Measurements from ENCODE around the gene UPB1.
"Not testable (repeated sequence)": the region's sequence is repeated elsewhere in the genome, so short reads cannot be mapped to it uniquely, and the experiment has no call there.

Gene UPB1

DNA sequence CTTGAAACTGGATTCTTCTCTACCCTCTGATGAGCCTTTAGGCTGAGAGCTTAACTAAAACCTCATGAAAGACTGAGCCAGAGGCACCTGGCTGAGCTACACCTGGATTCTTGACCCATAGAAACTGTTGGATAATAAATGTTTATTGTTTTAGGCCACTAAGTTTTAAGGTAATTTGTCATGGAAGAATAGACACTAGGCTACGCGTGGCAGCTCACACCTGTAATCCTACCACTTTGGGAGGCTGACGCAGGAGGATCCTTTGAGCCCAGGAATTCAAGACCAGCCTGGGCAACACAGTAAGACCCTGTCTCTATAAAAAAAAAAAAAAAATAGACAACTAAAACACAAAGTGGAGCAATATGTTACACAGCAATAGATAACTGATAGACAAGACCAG, 29.2 kb upstream of the UPB1 start:
- no peak for DNase-seq

DNA sequence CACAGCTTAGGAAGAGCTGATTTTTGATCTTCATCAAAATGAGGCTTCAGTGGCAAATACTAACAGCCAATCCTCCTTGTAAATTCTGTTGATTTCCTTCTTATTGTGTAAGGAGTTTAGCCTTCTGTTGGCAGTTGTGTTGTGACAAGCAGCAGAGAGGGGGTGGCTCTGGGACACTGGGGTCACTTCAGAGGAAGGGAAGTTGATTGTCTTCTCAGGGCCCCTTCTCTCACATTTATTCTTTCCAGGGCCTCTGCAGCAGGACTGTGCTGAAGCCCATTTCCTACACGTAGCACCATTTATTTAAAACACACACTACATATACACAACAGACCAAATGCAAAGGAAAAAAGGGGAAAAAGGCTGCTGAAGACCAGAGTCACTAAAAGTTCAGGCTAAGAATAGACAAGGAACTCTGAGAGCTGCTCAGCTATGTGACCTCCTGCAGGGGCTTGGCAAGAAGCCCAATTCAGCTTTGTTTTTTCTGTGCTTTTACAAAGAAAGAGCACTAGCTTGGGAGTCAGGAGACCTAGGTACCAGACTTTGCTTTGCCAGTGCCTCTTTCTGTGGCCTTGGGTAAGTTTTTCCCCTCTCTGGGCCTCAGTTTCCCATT, 28.3 kb upstream of the UPB1 start:
- DNase-seq = no peak
- no peak for TF ChIP-seq POLR2A (IDR thresholded peaks at IDR 0.05; ENCODE audit: low read length)
- no peak for TF ChIP-seq GATA1 (IDR thresholded peaks at IDR 0.05; ENCODE audit: low read depth, low read length)

More for the DNA sequence above, 29.2 kb upstream of the UPB1 start:
- TF ChIP-seq GATA1 (IDR thresholded peaks at IDR 0.05; ENCODE audit: low read depth, low read length) = no peak
- TF ChIP-seq POLR2A (IDR thresholded peaks at IDR 0.05; ENCODE audit: low read length) = no peak

DNA sequence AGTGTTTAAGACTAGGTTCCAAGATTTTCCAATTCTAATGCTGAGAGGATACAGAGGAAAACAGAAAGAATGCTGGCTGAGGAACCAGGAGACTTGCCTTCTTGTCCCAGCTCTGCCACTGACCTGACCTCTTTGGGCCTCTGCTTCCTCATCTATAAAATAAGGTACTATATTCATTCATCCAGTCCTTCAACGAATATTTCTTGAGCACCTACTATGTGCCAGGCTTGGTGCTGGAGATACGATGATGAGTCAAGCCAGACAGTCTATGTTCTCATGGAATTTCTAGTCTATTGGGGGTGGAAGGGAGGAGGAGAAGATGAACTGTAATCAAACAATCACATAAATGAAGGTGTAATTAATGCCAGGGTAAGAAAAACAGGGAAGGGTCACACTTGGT, 27.8 kb upstream of the UPB1 start:
- TF ChIP-seq POLR2A (IDR thresholded peaks at IDR 0.05; ENCODE audit: low read length) = no peak
- TF ChIP-seq GATA1 (IDR thresholded peaks at IDR 0.05; ENCODE audit: low read depth, low read length) = no peak
- DNase-seq = no peak

GRCh38 chr22:24471570-24471969, 23.6 kb upstream of the UPB1 start:
- DNase-seq = no peak

DNA sequence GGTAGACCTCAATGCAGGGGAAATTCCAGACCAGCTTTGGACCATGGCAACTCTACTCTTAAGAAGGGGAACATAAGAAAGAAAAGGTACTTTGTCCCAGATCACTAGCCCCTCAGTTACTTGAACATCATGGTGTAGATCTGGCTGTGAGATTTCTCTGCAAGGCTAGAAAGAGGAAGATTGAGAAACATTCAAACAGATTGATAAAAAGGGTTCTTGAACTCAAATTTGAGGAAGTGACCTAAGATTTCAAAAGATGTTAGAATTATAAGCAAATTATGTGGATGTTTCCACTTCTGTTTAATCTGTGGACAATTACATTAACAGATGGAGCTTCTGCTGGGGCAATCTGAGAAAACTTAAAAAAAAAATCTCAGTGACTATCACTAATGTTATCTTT, 21.8 kb upstream of the UPB1 start:
- DNase-seq = no peak
- TF ChIP-seq GATA1 (IDR thresholded peaks at IDR 0.05; ENCODE audit: low read depth, low read length) (no peak), POLR2A (IDR thresholded peaks at IDR 0.05; ENCODE audit: low read length) (no peak)

More at GRCh38 chr22:24471570-24471969, 23.6 kb upstream of the UPB1 start:
- TF ChIP-seq POLR2A (IDR thresholded peaks at IDR 0.05; ENCODE audit: low read length) (no peak), GATA1 (IDR thresholded peaks at IDR 0.05; ENCODE audit: low read depth, low read length) (no peak)

DNA sequence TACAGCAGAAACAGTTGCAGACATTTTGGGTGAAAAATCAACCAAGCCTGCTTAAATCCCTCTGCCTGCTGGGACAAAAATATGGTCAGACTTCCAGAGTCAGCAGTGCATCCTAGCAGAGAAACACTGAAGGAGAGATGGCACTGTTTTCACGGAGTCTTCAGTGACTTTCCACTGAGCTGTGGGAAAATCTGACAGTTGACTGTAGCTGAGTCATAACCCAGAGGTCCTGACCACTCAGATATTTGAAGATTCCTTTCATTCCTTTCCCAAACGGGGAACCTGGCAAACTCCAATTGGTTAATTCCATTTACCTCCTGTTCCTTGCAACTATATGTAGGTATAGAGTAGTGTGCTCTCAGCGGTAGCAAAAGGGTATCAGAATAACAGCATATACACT, 20.9 kb upstream of the UPB1 start:
- no peak for DNase-seq
- TF ChIP-seq POLR2A (IDR thresholded peaks at IDR 0.05; ENCODE audit: low read length) (no peak), GATA1 (IDR thresholded peaks at IDR 0.05; ENCODE audit: low read depth, low read length) (no peak)

- no peak for TF ChIP-seq GATA1 (IDR thresholded peaks at IDR 0.05; ENCODE audit: low read depth, low read length)
- no peak for TF ChIP-seq POLR2A (IDR thresholded peaks at IDR 0.05; ENCODE audit: low read length)
- DNase-seq = no peak
Observed at GRCh38 chr22:24474649-24475255, 20.4 kb upstream of the UPB1 start.

DNA sequence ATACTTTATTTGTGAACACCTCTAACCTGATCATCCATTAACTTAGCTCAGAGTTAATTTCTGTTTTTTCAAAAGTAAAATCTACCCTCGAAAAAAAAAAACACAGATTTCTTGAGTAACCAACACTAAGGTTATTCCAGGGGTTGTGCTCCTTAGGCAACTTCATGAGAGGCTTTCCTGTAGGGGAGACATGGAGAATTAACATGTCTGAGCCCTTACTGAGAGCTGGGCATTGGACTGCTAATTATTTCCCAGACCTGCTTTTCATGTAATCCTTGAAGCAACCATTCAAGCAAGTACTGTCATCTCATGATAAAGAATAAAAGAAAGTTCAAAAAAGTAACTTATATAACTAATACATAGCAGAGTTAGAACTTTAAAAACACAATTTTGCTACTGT, 13.5 kb upstream of the UPB1 start:
- no peak for DNase-seq
- TF ChIP-seq GATA1 (IDR thresholded peaks at IDR 0.05; ENCODE audit: low read depth, low read length) (no peak), POLR2A (IDR thresholded peaks at IDR 0.05; ENCODE audit: low read length) (no peak)

DNA sequence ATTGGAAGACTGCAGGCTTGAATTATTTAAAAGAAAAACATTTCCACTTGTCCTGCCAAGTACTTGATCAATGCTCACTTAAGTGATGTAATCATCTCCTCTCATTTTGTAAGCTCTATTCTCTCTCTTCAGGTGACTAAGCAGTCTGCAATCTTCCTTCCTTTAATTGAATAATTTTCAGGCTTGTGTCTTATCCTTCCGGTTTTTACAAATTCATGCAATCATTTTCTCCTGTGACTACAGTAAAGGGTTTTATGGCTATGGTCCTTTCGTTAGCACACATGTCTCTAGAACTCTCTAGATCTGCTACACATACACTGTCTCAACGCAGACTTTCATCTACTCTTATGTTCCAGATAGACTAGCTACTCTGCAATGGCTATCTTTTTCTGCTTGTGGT, 12.6 kb upstream of the UPB1 start:
- TF ChIP-seq GATA1 (IDR thresholded peaks at IDR 0.05; ENCODE audit: low read depth, low read length) (no peak), POLR2A (IDR thresholded peaks at IDR 0.05; ENCODE audit: low read length) (no peak)
- DNase-seq = peak; percentile 20 to 42

GRCh38 chr22:24482998-24483397, 12.1 kb upstream of the UPB1 start:
- TF ChIP-seq GATA1 (IDR thresholded peaks at IDR 0.05; ENCODE audit: low read depth, low read length) (no peak), POLR2A (IDR thresholded peaks at IDR 0.05; ENCODE audit: low read length) (no peak)
- DNase-seq = no peak

DNA sequence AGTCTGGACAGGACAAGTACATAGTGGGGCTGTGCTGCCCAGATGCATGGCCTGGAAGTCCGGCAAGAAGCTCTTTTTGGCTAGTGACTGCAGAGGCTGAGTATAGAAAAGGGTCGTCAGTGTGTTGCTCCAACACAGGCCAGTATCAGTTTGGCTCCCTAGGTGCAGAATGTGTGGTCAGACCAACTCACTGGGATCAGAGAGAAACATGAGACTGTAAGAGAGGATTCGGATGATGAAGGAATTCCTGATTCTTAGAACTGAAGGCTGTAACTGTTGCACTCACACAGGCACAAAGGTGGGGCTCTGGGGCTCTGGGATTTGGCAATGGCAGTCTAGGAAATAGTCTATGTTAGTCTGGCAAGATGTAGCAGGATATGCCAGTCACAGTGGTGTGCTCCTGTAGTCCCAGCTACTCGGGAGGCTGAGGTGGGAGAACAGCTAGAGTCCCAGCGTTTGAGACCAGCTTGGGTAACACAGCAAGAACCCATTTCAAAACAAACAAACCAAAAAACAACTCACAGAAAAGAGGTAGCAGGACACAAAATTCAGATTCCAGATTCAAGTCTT, 11.1 kb upstream of the UPB1 start:
- TF ChIP-seq POLR2A (IDR thresholded peaks at IDR 0.05; ENCODE audit: low read length) (no peak), GATA1 (IDR thresholded peaks at IDR 0.05; ENCODE audit: low read depth, low read length) (no peak)
- DNase-seq = no peak

DNA sequence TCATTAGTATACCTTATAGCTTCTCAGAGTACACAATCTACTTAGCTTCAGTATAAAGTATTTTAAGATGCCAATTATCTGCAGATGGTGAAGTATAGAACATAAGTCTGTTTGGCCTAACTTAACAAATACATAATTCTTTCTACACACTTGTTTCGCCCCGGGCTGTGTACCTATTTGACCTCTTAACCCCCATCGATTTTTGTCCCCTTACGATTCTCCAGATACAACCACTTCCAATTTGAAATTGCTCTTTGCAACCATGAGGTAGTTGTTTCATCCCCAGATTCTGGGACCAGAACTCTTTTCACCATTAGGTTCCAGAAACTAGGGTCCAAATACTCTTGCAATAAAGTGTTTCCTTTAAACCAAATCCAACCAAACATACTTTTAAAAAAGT, 10.0 kb upstream of the UPB1 start:
- no peak for DNase-seq
- TF ChIP-seq POLR2A (IDR thresholded peaks at IDR 0.05; ENCODE audit: low read length) (no peak), GATA1 (IDR thresholded peaks at IDR 0.05; ENCODE audit: low read depth, low read length) (no peak)

DNA sequence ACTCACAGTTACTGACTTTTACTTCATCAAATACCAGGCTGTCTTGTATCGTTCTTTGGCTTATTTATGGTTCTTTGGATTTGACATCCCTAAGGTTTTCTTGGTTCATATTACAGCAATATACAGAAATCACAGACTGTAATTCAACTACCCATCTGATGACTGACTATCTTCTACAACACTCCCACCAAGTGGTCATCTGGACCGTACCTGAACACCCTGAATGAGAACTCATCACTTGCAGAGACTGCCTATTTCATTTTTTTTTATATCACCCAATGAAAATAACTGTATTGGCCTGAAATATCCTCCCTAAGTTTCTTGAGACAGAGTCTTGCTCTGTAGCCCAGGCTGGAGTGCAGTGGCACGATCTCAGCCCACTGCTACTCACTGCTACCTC, 9.5 kb upstream of the UPB1 start:
- no peak for DNase-seq
- no peak for TF ChIP-seq GATA1 (IDR thresholded peaks at IDR 0.05; ENCODE audit: low read depth, low read length)
- no peak for TF ChIP-seq POLR2A (IDR thresholded peaks at IDR 0.05; ENCODE audit: low read length)

DNA sequence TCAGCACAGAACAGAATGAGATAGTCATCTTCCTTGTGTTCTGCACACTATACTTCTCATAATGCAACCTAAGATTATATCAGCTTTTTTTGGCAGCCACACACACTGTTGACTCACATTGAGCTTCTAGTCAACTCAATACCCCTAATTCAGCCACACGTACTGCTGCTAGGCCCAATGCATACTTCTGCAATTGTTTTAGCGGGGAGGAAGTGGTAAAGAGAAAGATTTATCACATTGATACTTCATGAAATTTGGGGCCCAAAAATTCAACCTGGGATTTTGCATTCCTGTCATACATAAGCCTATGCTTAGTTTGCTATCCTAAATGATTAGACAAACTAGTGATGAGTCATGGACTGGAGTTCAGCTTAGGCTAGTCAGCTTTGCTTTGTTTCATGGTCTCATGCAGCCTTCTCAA, 8.6 kb upstream of the UPB1 start:
- TF ChIP-seq GATA1 (IDR thresholded peaks at IDR 0.05; ENCODE audit: low read depth, low read length) (no peak), POLR2A (IDR thresholded peaks at IDR 0.05; ENCODE audit: low read length) (no peak)
- DNase-seq = peak in 1 of 2 experiments; percentile 12

- DNase-seq = no peak
Observed at GRCh38 chr22:24489011-24489410, 6.1 kb upstream of the UPB1 start.

DNA sequence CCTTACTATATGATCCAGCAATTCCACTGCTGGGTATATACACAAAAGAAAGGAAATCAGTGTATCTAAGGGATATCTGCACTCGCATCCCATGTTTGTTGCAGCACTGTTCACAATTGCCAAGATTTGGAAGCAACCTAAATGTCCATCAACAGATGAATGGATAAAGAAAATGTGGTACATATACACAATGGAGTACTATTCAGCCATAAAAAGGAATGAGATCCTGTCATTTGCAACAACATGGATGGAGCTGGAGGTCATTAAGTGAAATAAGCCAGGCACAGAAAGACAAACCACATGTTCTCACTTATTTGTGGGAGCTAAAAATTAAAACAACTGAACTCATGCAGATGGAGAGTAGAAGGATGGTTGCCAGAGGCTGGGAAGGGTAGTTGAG, 5.7 kb upstream of the UPB1 start:
- DNase-seq = not testable (repeated sequence)

More at GRCh38 chr22:24489011-24489410, 6.1 kb upstream of the UPB1 start:
- TF ChIP-seq POLR2A (IDR thresholded peaks at IDR 0.05; ENCODE audit: low read length) (no peak), GATA1 (IDR thresholded peaks at IDR 0.05; ENCODE audit: low read depth, low read length) (no peak)
